ENCODE results near the gene ARHGDIA. TPM values are rescaled to one million over a fixed set of nuclear protein-coding genes. Genes with fewer than 3 reads are reported as not detected.

ARHGDIA gene
- total and polyA plus RNA-seq, 2 of the 8 experiments (the other 6 are each of a cell fraction or from before 2014, with no cell fraction given), result 62.4 to 217 TPM

GRCh38 chr17:81838753-81839255, 32.3 kb downstream of the ARHGDIA start:
- no peak overlapping the region for H2BK15ac ChIP-seq (ENCODE audit: low read length)
- H3K36me3 ChIP-seq (ENCODE audit: control insufficient read depth in 2 of 4, insufficient read depth in 4 of 4, low read length in 3 of 4), result peaks cover 0 to 10% (median 6%) of the 10 kb centered on the region in 4 experiments; a peak in 4 of 8 replicates
- POLR2A ChIA-PET (ENCODE audit: partially characterized antibody), result interaction anchor here (0.8 to 1.7 kb wide), 5 partner anchors 11 to 33 kb away, joined by 3 to 6 read pairs (median 3); no protein-coding TSS in a partner anchor
- no peak overlapping the region for H3K14ac ChIP-seq (ENCODE audit: insufficient read length)
- no peak for DNase-seq (ENCODE audit: low read depth in 1 of 2, low spot score in 2 of 2)
- H3K23me2 ChIP-seq (ENCODE audit: low read depth, low read length), result 0 out of 2 replicates have a peak, but pooled peaks cover under 1% of the 10 kb centered on the region
- H4K8ac ChIP-seq (ENCODE audit: extremely low read depth, insufficient read depth, low read length), result no peak overlapping the region
- H2AFZ ChIP-seq (ENCODE audit: low read length), result no peak overlapping the region
- no peak overlapping the region for H4K5ac ChIP-seq (ENCODE audit: insufficient read length, low read depth, low read length)
- H3K4me1 ChIP-seq (replicated peaks in 1 of 4; ENCODE audit: control insufficient read depth in 3 of 4, insufficient read depth in 4 of 4, low read length in 3 of 4), result peaks cover 0 to 8% (median 4%) of the 10 kb centered on the region in 4 experiments; a peak in 5 of 7 replicates
- H3K9ac ChIP-seq (replicated peaks in 1 of 4; ENCODE audit: extremely low read depth in 1 of 4, low read depth in 3 of 4, low read length in 3 of 4), result no peak overlapping the region; a peak in 1 of 7 replicates
- 0 out of 2 replicates have a peak overlapping the region, but pooled peaks have one; percentile 35 for H2BK5ac ChIP-seq (ENCODE audit: low read depth, low read length)
- H2AK5ac ChIP-seq (ENCODE audit: low read depth, low read length), result no peak overlapping the region
- no peaks in the 10 kb centered on the region for H3K27me3 ChIP-seq (replicated peaks in 1 of 4; ENCODE audit: control insufficient read depth in 3 of 4, extremely low read depth in 1 of 4, insufficient read depth in 3 of 4, low read length in 3 of 4)
- H3K79me2 ChIP-seq (ENCODE audit: control insufficient read depth in 1 of 2, insufficient read depth in 2 of 2, low read length in 2 of 2), result peaks cover 0 to 4% of the 10 kb centered on the region in 2 experiments; a peak in 1 of 4 replicates
- no peak overlapping the region for H3K4ac ChIP-seq (replicated peaks; ENCODE audit: insufficient read length, low read depth, low read length)
- H2BK12ac ChIP-seq (ENCODE audit: low read depth, low read length), result no peak overlapping the region
- H3K9me3 ChIP-seq (ENCODE audit: insufficient read depth in 2 of 2, low read depth in 1 of 2, low read length in 1 of 2), result no peaks in the 10 kb centered on the region
- no peaks in the 10 kb centered on the region for H4K20me1 ChIP-seq (replicated peaks in 1 of 2; ENCODE audit: control insufficient read depth in 1 of 2, insufficient read depth in 2 of 2, low read length in 2 of 2)
- TF ChIP-seq GTF2F1 (IDR thresholded peaks at IDR 0.05; ENCODE audit: borderline replicate concordance, low read depth, low read length), result no peak
- TF ChIP-seq ASH2L (IDR thresholded peaks at IDR 0.05; ENCODE audit: low read length), result no peak
- no peak for TF ChIP-seq RXRA (IDR thresholded peaks at IDR 0.05; ENCODE audit: insufficient read depth, low read depth, low read length)
- no peak for TF ChIP-seq EP300 (IDR thresholded peaks at IDR 0.05; ENCODE audit: borderline replicate concordance in 1 of 2, low read depth in 2 of 2, low read length in 2 of 2)
- no peak overlapping the region for H3K23ac ChIP-seq (ENCODE audit: insufficient read length)
- H3K79me1 ChIP-seq (ENCODE audit: low read depth, low read length), result peaks cover 3% of the 10 kb centered on the region; the same call in 1 of the 2 replicates
- no peak overlapping the region for H3K4me2 ChIP-seq (ENCODE audit: insufficient read depth in 1 of 2, low read depth in 2 of 2, low read length in 2 of 2)
- H3K27ac ChIP-seq (ENCODE audit: low read depth, low read length), result no peak overlapping the region
- H4K91ac ChIP-seq (replicated peaks; ENCODE audit: insufficient read length, low read length), result no peak overlapping the region
- no peak overlapping the region for H3K4me3 ChIP-seq (ENCODE audit: extremely low read depth in 1 of 4, insufficient read depth in 2 of 4, low read depth in 3 of 4, low read length in 4 of 4)
- no peak for FAIRE-seq
- CTCF ChIA-PET (ENCODE audit: partially characterized antibody), result interaction anchor here (0.6 to 2.4 kb wide), 3 partner anchors 30 to 475 kb away, joined by 3 to 11 read pairs (median 3); no protein-coding TSS in a partner anchor
- no peak overlapping the region for H3K56ac ChIP-seq (replicated peaks; ENCODE audit: insufficient read length, low read depth, low read length)
- no peak overlapping the region for H3K18ac ChIP-seq (ENCODE audit: extremely low read depth, low read length)
- 85% methylated on average over 15 of the region's 17 CpGs; no CpG with 5 or more reads in 1 of the 2 experiments for WGBS, 2 experiments (ENCODE audit: extremely low coverage in 1 of 2, insufficient coverage in 1 of 2, insufficient read length in 1 of 2, insufficient replicate concordance in 2 of 2, low coverage in 1 of 2, low lambda C conversion rate in 2 of 2, missing lambda C conversion rate in 1 of 2)
- H2BK20ac ChIP-seq (ENCODE audit: low read length), result no peak overlapping the region
- H2BK120ac ChIP-seq (replicated peaks; ENCODE audit: low read depth, low read length), result no peak overlapping the region
